Loucy (cell line): ENCODE data around the gene EPAS1.

Experiments used
- CTCF ChIP-seq: fragments of 200-600 bp; sonication (generic); conservative IDR thresholded peaks from 2 replicates; pipeline ENCODE4 v1.5.1; 2014; ENCODE audit warnings: mild to moderate bottlenecking, antibody characterized with exemption, low read length
- EZH2phosphoT487 ChIP-seq: fragments of 200-600 bp; IDR thresholded peaks from 2 replicates; pipeline ENCODE4 v1.6.1; 2018; ENCODE audit warnings: antibody characterized with exemption, mild to moderate bottlenecking, moderate library complexity, borderline replicate concordance

DNA sequence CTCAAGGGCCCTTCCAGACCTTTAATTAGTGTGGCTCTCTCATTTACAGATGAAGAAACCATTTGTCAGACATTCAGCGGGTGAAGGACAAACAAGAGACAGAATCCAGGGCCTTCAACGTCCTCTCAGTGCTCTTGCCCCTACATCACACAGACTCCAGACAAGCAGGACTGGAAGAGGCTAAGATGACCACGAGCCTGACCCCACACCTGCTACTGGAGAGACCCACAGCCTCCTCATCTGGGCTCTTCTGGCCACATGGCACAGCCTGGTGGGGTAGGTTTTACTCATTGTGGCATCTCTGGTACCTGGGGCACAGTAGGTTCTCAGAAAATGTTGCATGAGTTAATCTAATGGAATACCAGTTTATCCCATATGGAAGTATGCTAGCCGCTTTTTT is 112.5 kb downstream of the EPAS1 start:
- TF ChIP-seq CTCF (no peak), EZH2phosphoT487 (no peak)
